ENCODE measurements around the gene TMIGD3.

TMIGD3 gene

GRCh38 chr1:111474521-111474920 is 28.9 kb downstream of the TMIGD3 start:
- DNase-seq = no peak

- DNase-seq = no peak
Measured at GRCh38 chr1:111474106-111474505, 29.3 kb downstream of the TMIGD3 start.

- DNase-seq = no peak
Measured at GRCh38 chr1:111471538-111471937, 31.9 kb downstream of the TMIGD3 start.

GRCh38 chr1:111471012-111471411 is 32.4 kb downstream of the TMIGD3 start:
- no peak for DNase-seq

GRCh38 chr1:111470596-111470995 is 32.8 kb downstream of the TMIGD3 start:
- DNase-seq = no peak

- DNase-seq = no peak
Measured at GRCh38 chr1:111469539-111469938, 33.9 kb downstream of the TMIGD3 start.

GRCh38 chr1:111468717-111469100 is 34.7 kb downstream of the TMIGD3 start:
- DNase-seq = no peak

GRCh38 chr1:111467865-111468716 is 35.3 kb downstream of the TMIGD3 start:
- no peak for DNase-seq

GRCh38 chr1:111466480-111466879 is 37.0 kb downstream of the TMIGD3 start:
- DNase-seq = no peak

- no peak for DNase-seq
Measured at GRCh38 chr1:111465754-111466153, 37.7 kb downstream of the TMIGD3 start.

GRCh38 chr1:111463029-111463683 is 40.3 kb downstream of the TMIGD3 start:
- DNase-seq = no peak

- no peak for DNase-seq
Measured at GRCh38 chr1:111462370-111463028, 40.9 kb downstream of the TMIGD3 start.

GRCh38 chr1:111461765-111462164 is 41.7 kb downstream of the TMIGD3 start:
- no peak for DNase-seq

- no peak for DNase-seq
Measured at GRCh38 chr1:111455642-111456031, 47.8 kb downstream of the TMIGD3 start.

- no peak for DNase-seq
Measured at GRCh38 chr1:111454859-111455641, 48.4 kb downstream of the TMIGD3 start.

- DNase-seq = no peak
Measured at GRCh38 chr1:111453706-111454105, 49.7 kb downstream of the TMIGD3 start.

- DNase-seq = no peak
Measured at GRCh38 chr1:111452581-111452980, 50.9 kb downstream of the TMIGD3 start.

GRCh38 chr1:111450185-111450584 is 53.2 kb downstream of the TMIGD3 start:
- no peak for DNase-seq

GRCh38 chr1:111449703-111450017 is 53.8 kb downstream of the TMIGD3 start:
- DNase-seq = no peak

- DNase-seq = peak; percentile 60
Measured at GRCh38 chr1:111448918-111449702, 54.3 kb downstream of the TMIGD3 start, which contains the start of the genes ATP5PB and WDR77. Gene ATP5PB (plus strand): TSS chr1:111449464. CDS start chr1:111449542, 78 bp downstream. Gene WDR77 (minus strand): TSS chr1:111449256. CDS start chr1:111449169, 87 bp downstream.

- DNase-seq = no peak
Measured at GRCh38 chr1:111448482-111448917, 54.9 kb downstream of the TMIGD3 start.

Measured in 8988T (cell line).